SU-DHL-6 (cell line): ENCODE measurements around the gene CTDSPL.

Source experiments
- H2AFZ ChIP-seq: fragments of 200-600 bp; sonication (generic); 2 replicates; pipeline ENCODE4 v1.6.1; 2014; ENCODE audit warnings: low read depth, mild to moderate bottlenecking, moderate library complexity, mixed read lengths, antibody characterized with exemption, low read length; ENCODE audit not compliant: severe bottlenecking
- H3F3A ChIP-seq: fragments of 200-600 bp; shearing (Covaris generic); 2 replicates; pipeline ENCODE4 v1.6.0; 2016; ENCODE audit warnings: antibody characterized with exemption, mild to moderate bottlenecking; ENCODE audit not compliant: insufficient read depth
- H3K27ac ChIP-seq: fragments of 200-600 bp; sonication (generic); 2 replicates; pipeline ENCODE4 v1.5.1; 2016; ENCODE audit warnings: low read depth, mild to moderate bottlenecking, low read length, moderate library complexity, mixed read lengths
- H3K27me3 ChIP-seq: fragments of 200-600 bp; sonication (generic), shearing (Covaris generic); 2 replicates; pipeline ENCODE4 v1.6.0; 2014; ENCODE audit warnings: mild to moderate bottlenecking, low read length
- H3K36me3 ChIP-seq: fragments of 200-600 bp; sonication (generic); 2 replicates; pipeline ENCODE4 v1.6.1; 2014; ENCODE audit warnings: mild to moderate bottlenecking, low read length, mixed read lengths
- H3K4me2 ChIP-seq: fragments of 300-600, 200-600 bp; shearing (Covaris generic), sonication (generic); 2 replicates; pipeline ENCODE4 v1.6.0; 2014; ENCODE audit warnings: low read length, low read depth, mild to moderate bottlenecking; ENCODE audit not compliant: poor library complexity, severe bottlenecking
- H3K4me3 ChIP-seq: fragments of 200-600 bp; sonication (generic); 2 replicates; pipeline ENCODE4 v1.5.1; 2014; ENCODE audit warnings: antibody characterized with exemption, low read length, mild to moderate bottlenecking, mixed read lengths; ENCODE audit not compliant: insufficient read depth, poor library complexity, severe bottlenecking
- H3K79me2 ChIP-seq: fragments of 200-600 bp; sonication (generic); 2 replicates; pipeline ENCODE4 v1.6.1; 2014; ENCODE audit warnings: mild to moderate bottlenecking, low read length, moderate library complexity; ENCODE audit not compliant: insufficient read depth
- H3K9ac ChIP-seq: fragments of 200-600 bp; sonication (generic); 2 replicates; pipeline ENCODE4 v1.7.0; 2014; ENCODE audit warnings: mild to moderate bottlenecking, low read length
- H3K9me2 ChIP-seq: fragments of 200-600 bp; sonication (generic); replicated peaks from 2 replicates; pipeline ENCODE4 v1.6.1; 2014; ENCODE audit warnings: low read length; ENCODE audit not compliant: insufficient read depth
- H3K9me3 ChIP-seq: fragments of 200-600 bp; sonication (generic); 2 replicates; pipeline ENCODE4 v1.6.1; 2014; ENCODE audit warnings: low read length, mixed read lengths; ENCODE audit not compliant: insufficient read depth
- H4K20me1 ChIP-seq: fragments of 200-600 bp; sonication (generic); 2 replicates; pipeline ENCODE4 v1.6.1; 2014; ENCODE audit warnings: low read depth, mild to moderate bottlenecking, antibody characterized with exemption, low read length, moderate library complexity, mixed read lengths
- CTCF ChIP-seq: fragments of 200-600 bp; sonication (generic); IDR thresholded peaks from one replicate; pipeline ENCODE4 v1.5.1; 2017; ENCODE audit warnings: antibody characterized with exemption, mild to moderate bottlenecking, low read length, moderate library complexity; ENCODE audit not compliant: insufficient read depth, poor library complexity, severe bottlenecking
- EZH2phosphoT487 ChIP-seq: fragments of 200-600 bp; sonication (generic), shearing (Covaris generic); conservative IDR thresholded peaks from 2 replicates; pipeline ENCODE4 v1.6.1; 2018; ENCODE audit warnings: mild to moderate bottlenecking, antibody characterized with exemption, low read length, moderate library complexity, mixed read lengths

Gene CTDSPL

GRCh38 chr3:38011111-38011510 lies 149.4 kb downstream of the CTDSPL start:
- no peaks in the 10 kb centered on the region for H4K20me1 ChIP-seq
- no peak overlapping the region for H3K27ac ChIP-seq
- H2AFZ ChIP-seq, result no peak overlapping the region
- H3K79me2 ChIP-seq, result no peaks in the 10 kb centered on the region
- H3K27me3 ChIP-seq, result no peaks in the 10 kb centered on the region
- H3K36me3 ChIP-seq, result no peaks in the 10 kb centered on the region
- no peak for TF ChIP-seq CTCF
- no peak for TF ChIP-seq EZH2phosphoT487
- H3K9ac ChIP-seq, result no peak overlapping the region
- H3F3A ChIP-seq, result no peaks in the 10 kb centered on the region
- no peak overlapping the region for H3K4me2 ChIP-seq
- H3K9me2 ChIP-seq, result no peaks in the 10 kb centered on the region
- no peaks in the 10 kb centered on the region for H3K9me3 ChIP-seq
- H3K4me3 ChIP-seq, result no peak overlapping the region

- TF ChIP-seq CTCF (no peak), EZH2phosphoT487 (no peak)
- H3K4me2 ChIP-seq, result no peak overlapping the region
- H2AFZ ChIP-seq, result no peak overlapping the region
- H3K9ac ChIP-seq, result no peak overlapping the region
- H3K27me3 ChIP-seq, result no peaks in the 10 kb centered on the region
- no peaks in the 10 kb centered on the region for H3K9me3 ChIP-seq
- H3K27ac ChIP-seq, result no peak overlapping the region
- H3K36me3 ChIP-seq, result no peaks in the 10 kb centered on the region
- H3K79me2 ChIP-seq, result no peaks in the 10 kb centered on the region
- no peaks in the 10 kb centered on the region for H4K20me1 ChIP-seq
- H3K4me3 ChIP-seq, result no peak overlapping the region
- H3F3A ChIP-seq, result no peaks in the 10 kb centered on the region
- H3K9me2 ChIP-seq, result no peaks in the 10 kb centered on the region
These were observed 153.8 kb downstream of the CTDSPL start for GRCh38 chr3:38015485-38015884.

GRCh38 chr3:38015984-38016383 lies 154.3 kb downstream of the CTDSPL start:
- Histone ChIP-seq H3K36me3 (no peaks in the 10 kb centered on the region), H3K9me2 (no peaks in the 10 kb centered on the region), H3K27me3 (no peaks in the 10 kb centered on the region), H4K20me1 (no peaks in the 10 kb centered on the region), H3K4me3 (no peak overlapping the region), H3F3A (no peaks in the 10 kb centered on the region), H2AFZ (no peak overlapping the region), H3K79me2 (no peaks in the 10 kb centered on the region), H3K27ac (no peak overlapping the region), H3K4me2 (no peak overlapping the region), H3K9me3 (no peaks in the 10 kb centered on the region), H3K9ac (no peak overlapping the region)
- TF ChIP-seq EZH2phosphoT487, result no peak
- no peak for TF ChIP-seq CTCF
